GM19240 (cell line): ENCODE data around the gene CLRN1.

Experiments used
- DNase-seq: peaks from one replicate; pipeline ENCODE4 v3.0.0; 2011; ENCODE audit warnings: low spot score; ENCODE audit not compliant: insufficient read length

The CLRN1 gene

DNA sequence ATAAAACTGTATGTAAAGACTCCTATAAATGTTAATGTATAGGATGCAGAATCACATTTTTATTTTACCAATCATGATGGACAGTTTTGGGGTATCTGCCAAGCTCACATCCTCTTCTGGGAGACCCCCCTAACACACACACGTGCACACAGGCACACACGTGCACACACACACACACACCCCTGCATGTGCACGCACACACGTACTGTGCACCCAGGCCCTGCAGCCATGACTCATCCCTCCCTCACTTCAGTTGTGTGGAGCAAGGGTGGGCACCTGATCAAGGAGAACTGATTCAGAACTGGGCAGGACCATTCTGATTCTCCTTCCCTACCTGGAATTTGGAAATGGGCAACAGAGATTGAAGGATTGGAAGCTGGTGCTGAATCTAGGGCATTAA lies 51.3 kb downstream of the CLRN1 start:
- no peak for DNase-seq

- no peak for DNase-seq
Observed at GRCh38 chr3:150920236-150920635, 52.3 kb downstream of the CLRN1 start.

GRCh38 chr3:150917951-150918350 lies 54.6 kb downstream of the CLRN1 start:
- DNase-seq: no peak

DNA sequence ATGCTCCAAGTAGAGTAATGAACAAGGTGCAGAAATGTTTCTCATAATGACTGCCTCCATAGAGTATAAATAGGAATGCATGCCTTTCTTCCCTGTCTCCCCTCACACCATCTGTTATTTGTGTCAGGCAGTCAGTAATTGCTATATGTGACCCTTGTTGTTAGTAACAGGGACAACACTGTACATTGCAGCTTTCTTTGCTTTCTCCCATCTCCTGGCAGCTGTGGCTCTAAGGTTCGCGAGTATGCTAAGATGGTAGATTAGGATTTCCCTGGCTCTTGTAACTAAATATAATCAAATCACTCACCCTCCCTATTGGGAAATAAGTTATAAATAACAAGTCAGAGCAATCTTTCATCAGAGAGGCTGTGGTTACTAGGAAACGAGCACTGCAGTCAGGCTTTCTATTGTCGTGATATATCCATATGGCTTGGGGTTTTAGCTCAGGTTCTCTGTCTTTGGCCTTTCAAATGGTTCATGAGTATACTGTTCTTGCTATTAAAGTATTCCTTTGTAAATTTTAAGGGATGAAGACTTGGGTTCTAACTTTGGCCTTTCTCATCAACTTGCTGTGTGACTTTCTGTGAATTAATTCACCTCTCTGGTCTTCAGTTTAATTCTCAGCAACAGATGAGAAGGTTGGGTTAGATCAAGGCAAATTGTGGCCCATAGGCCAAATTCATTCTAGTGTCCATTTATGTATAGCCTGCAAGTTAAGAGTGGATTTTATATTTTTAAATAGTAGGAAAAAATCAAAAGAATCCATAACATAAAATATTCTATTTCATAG lies 59.2 kb downstream of the CLRN1 start:
- no peak for DNase-seq

DNA sequence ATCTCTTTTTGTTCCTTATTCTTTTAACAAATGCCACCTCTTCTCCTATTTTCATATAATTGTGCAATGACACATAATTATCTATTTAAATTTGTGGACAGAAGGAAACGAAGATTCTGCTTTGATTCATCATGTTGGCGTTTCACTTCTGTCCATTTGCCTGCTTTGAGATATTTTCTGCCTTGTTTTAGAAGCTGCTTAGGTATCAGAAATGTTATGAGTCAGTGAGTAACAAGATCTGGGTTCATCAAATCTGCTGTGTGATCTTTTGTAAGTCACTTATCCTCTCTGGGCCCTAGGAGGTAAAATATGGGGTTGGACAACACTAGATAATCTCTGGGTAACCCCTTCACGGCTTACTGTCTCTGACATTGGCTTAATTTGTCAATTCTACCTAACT lies 60.0 kb downstream of the CLRN1 start:
- DNase-seq: no peak

GRCh38 chr3:150911771-150912170 lies 60.8 kb downstream of the CLRN1 start:
- no peak for DNase-seq

- DNase-seq: no peak
Observed at GRCh38 chr3:150906461-150906860, 66.1 kb downstream of the CLRN1 start.

DNA sequence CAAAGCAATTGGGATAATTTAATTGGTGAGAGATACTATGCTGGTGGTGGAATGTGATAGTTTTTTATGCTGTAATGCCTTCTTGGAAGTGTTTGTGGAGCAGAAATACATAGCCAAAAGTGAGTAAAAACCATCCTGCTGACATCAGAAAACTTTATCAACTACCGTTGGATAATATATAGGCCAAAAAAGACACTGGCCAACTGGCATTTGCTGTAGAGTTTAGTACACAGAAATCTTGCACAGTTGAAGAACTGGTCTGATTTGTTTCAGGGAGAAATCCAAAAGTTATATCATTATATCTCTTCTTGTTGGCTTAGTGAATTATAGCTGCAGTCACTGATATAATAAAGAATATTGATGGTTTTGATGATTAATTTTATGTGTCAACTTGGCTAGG lies 66.8 kb downstream of the CLRN1 start:
- no peak for DNase-seq

- no peak for DNase-seq
Observed at GRCh38 chr3:150905339-150905738, 67.2 kb downstream of the CLRN1 start, which contains the start of gene MINDY4B. TSS of gene MINDY4B (minus strand) at chr3:150905439. CDS start at chr3:150905439, 0 bp downstream.

GRCh38 chr3:150902988-150903387 lies 69.5 kb downstream of the CLRN1 start:
- no peak for DNase-seq

- DNase-seq: no peak
Observed at GRCh38 chr3:150901793-150902192, 70.7 kb downstream of the CLRN1 start.

DNA sequence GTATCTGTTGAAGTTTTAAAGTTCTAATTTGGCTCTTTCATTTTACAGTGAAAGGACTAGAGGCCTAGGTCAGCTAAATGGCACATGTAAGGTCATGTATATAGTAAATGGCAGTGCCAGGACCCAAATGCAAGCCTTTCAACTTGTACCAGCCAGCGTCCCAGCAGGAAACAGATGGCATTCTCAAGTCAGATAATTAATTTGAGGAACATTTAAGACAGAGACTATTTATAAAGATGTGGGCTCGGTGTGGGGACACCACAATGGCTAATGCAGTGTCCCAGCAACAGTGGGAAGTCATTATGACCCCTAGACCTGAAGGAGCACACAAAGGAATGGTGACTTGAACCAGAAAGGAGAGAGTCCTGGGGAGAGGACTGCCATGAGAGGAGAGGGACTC lies 73.4 kb downstream of the CLRN1 start:
- no peak for DNase-seq

GRCh38 chr3:150898046-150898754 lies 74.3 kb downstream of the CLRN1 start:
- no peak for DNase-seq

DNA sequence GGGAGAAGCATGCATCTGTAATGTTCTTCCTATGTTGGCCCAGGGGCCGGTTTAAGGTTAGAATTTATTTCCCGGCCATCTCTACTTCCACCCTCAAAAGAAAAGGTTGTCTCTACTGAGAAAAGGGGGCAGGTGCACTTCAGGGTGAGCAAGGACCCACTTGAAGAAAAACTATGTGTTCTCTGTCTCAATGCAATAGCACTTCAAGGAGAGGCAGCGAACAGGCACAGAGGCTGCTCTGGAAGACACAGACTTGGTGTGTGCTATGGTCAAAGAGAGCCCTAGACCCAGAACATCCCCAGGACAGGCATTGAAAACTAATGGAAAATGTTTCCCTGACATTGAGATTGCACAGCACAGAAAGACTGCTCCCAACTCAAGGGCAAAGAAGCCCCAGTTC lies 74.9 kb downstream of the CLRN1 start:
- DNase-seq: no peak

GRCh38 chr3:150890831-150891230 lies 81.7 kb downstream of the CLRN1 start:
- DNase-seq: no peak

GRCh38 chr3:150890295-150890694 lies 82.2 kb downstream of the CLRN1 start:
- no peak for DNase-seq

DNA sequence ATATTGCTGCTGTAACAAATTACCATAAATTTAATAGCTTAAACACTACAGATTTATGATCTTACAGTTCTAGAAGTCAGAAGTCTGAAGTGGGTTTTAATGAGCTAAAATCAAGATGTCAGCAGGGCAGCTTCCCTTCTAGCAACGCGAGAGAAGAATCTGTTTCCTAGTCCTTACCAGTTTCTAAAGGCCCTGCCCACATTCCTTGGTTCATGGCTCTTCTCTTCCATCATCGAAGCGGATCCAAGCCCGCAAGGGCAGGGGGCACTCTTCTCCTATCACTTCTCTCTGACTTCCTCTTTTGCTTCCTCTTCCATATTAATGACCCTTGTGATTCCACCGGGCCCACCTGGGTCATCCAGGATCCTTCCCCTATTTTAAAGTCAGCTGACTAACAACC lies 83.4 kb downstream of the CLRN1 start:
- no peak for DNase-seq

GRCh38 chr3:150887031-150887430 lies 85.5 kb downstream of the CLRN1 start:
- DNase-seq: no peak

- no peak for DNase-seq
Observed at GRCh38 chr3:150885535-150885934, 87.0 kb downstream of the CLRN1 start.

- DNase-seq: no peak
Observed at GRCh38 chr3:150878996-150879575, 93.4 kb downstream of the CLRN1 start.

DNA sequence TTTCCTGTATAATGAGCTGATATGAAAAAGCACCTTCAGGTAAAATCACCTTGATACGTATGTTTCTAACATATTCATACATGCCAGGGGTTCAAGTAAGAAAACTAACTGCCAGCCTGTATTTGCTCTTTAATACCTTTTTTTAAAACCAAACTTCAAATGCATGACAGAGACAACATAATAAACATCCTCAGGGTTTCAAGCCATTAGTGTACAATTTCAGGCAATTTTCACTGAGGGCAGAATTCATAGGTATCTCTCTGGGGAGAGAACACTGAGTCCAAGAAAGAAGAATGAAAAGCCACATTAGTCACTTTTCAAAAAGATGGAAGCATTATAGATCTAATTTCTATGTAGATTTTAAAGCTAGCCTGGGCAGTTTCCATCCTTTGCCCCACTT lies 94.2 kb downstream of the CLRN1 start:
- DNase-seq: no peak

DNA sequence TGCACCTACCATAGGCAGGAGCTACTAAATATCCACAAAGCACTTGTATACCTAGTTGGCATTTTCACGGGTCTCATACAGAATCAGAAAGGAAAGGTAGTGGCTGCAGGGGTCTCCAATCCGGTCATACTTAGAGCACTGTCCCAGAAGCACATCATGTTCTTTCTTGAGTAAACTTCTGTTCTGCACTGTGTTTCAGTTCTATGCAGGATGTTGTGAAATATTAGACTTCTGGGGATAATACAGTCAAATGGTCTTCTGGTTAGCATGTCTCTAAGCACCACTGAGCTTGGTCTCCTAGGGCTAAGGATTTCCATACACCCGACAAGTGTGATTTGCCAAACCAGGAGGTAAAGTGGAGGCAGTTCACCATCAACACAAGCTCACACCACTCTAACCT lies 95.2 kb downstream of the CLRN1 start:
- DNase-seq: no peak
